Caco-2 (cell line): ENCODE data around the gene RAMP1. TPM values are rescaled to one million over a fixed set of nuclear protein-coding genes. Genes with fewer than 3 reads are reported as not detected.

Source experiments
- BruUV-seq: library from RNA; stranded (reverse); fragments of 400-500 nt; replicated peaks from 2 replicates; lab custom pipeline; 2021; lab: Mats Ljungman, UMichigan
- CTCF ChIA-PET: fragments of 300-600 bp; sonication (Branson Sonifier 250); formaldehyde crosslinking; loops from one replicate; lab custom pipeline; 2022; ENCODE audit warnings: antibody characterized with exemption; lab: Charles Lee
- POLR2A ChIA-PET: fragments of 300-600 bp; sonication (Branson Sonifier 250); formaldehyde crosslinking; loops from one replicate; lab custom pipeline; 2022; ENCODE audit warnings: antibody characterized with exemption; lab: Charles Lee
- DNase-seq, 2 experiments: peaks; one replicate each; pipeline versions ENCODE4 v3.0.0 to v3.0.0-alpha.2; 2020 to 2022
- H3K27me3 ChIP-seq: replicated peaks from 2 replicates; pipeline ENCODE4 v1.6.0; 2011; ENCODE audit warnings: low read length; ENCODE audit not compliant: control insufficient read depth, insufficient read depth
- H3K36me3 ChIP-seq: 2 replicates; pipeline ENCODE4 v1.5.1; 2011; ENCODE audit warnings: low read length; ENCODE audit not compliant: control insufficient read depth, insufficient read depth
- H3K4me1 ChIP-seq: fragments of 250-450 bp; sonication (Bioruptor Pico); 2 replicates; pipeline ENCODE4 v1.5.1; 2020; ENCODE audit warnings: mild to moderate bottlenecking
- H3K4me3 ChIP-seq: 2 replicates; pipeline ENCODE4 v1.5.1; 2011; ENCODE audit warnings: low read depth, mild to moderate bottlenecking, control low read depth, low read length
- H3K9me3 ChIP-seq: fragments of 250-450 bp; sonication (Bioruptor Pico); 2 replicates; pipeline ENCODE4 v1.5.1; 2020; ENCODE audit warnings: mild to moderate bottlenecking, moderate library complexity
- H3K27ac Mint-ChIP-seq: one replicate; pipeline ENCODE4 v1.8.0; 2022; ENCODE audit warnings: mixed read lengths; ENCODE audit not compliant: unreplicated experiment
- H3K27me3 Mint-ChIP-seq: one replicate; pipeline ENCODE4 v1.8.0; 2022; ENCODE audit warnings: mixed read lengths; ENCODE audit not compliant: insufficient read depth, unreplicated experiment
- H3K36me3 Mint-ChIP-seq: one replicate; pipeline ENCODE4 v1.8.0; 2022; ENCODE audit warnings: mild to moderate bottlenecking, mixed read lengths; ENCODE audit not compliant: insufficient read depth, unreplicated experiment
- H3K4me1 Mint-ChIP-seq: one replicate; pipeline ENCODE4 v1.8.0; 2022; ENCODE audit warnings: low read depth, mixed read lengths; ENCODE audit not compliant: unreplicated experiment
- H3K4me3 Mint-ChIP-seq: one replicate; pipeline ENCODE4 v1.8.0; 2022; ENCODE audit warnings: mild to moderate bottlenecking, moderate library complexity, mixed read lengths; ENCODE audit not compliant: unreplicated experiment
- H3K9me3 Mint-ChIP-seq: one replicate; pipeline ENCODE4 v1.8.0; 2022; ENCODE audit warnings: mixed read lengths; ENCODE audit not compliant: unreplicated experiment
- CTCF ChIP-seq, 2 experiments: fragments of 200-600 bp in 1 of 2; IDR thresholded peaks; 1 replicate in 1 of 2; 2 replicates in 1 of 2; pipeline versions ENCODE4 v1.5.1 to v1.8.0; 2011 to 2022; ENCODE audit warnings: antibody characterized with exemption in 1 of 2, control low read depth in 1 of 2, inconsistent platforms in 1 of 2, low read depth in 1 of 2, low read length in 1 of 2, mild to moderate bottlenecking in 1 of 2, moderate library complexity in 1 of 2; ENCODE audit not compliant: insufficient read depth in 1 of 2, severe bottlenecking in 1 of 2, unreplicated experiment in 1 of 2
- intact Hi-C: fragments of 100-400 bp; cut with micrococcal nuclease; formaldehyde crosslinking; loops from one replicate; pipeline ENCODE4 v1.10.0; 2022; ENCODE audit not compliant: unreplicated experiment
- total RNA-seq: library from RNA; stranded (reverse); gene quantifications from 2 replicates; pipeline ENCODE4 v1.2.3, GENCODE V29; 2022

Gene RAMP1
- total RNA-seq, 1 experiment from 2014 or later, result 2.2 TPM

GRCh38 chr2:237912271-237913192, 53.1 kb downstream of the RAMP1 start:
- Mint-ChIP-seq H3K27ac (no peak overlapping the region), H3K36me3 (no peaks in the 10 kb centered on the region), H3K4me1 (no peaks in the 10 kb centered on the region), H3K9me3 (peaks cover 4% of the 10 kb centered on the region), H3K27me3 (no peaks in the 10 kb centered on the region), H3K4me3 (no peak overlapping the region)
- H3K9me3 ChIP-seq, result no peaks in the 10 kb centered on the region
- ChIA-PET CTCF (no interaction called here), POLR2A (no interaction called here)
- DNase-seq, result no peak
- H3K36me3 ChIP-seq, result no peaks in the 10 kb centered on the region
- intact Hi-C loops, result no loop called here
- no peak overlapping the region for H3K4me3 ChIP-seq
- no peak for TF ChIP-seq CTCF (IDR thresholded peaks at IDR 0.05; ENCODE audit: insufficient read depth in 1 of 2, low read depth in 1 of 2, low read length in 1 of 2, severe bottlenecking in 1 of 2, unreplicated experiment in 1 of 2)
- BruUV-seq, result no TSS peak
- no peaks in the 10 kb centered on the region for H3K4me1 ChIP-seq
- no peaks in the 10 kb centered on the region for H3K27me3 ChIP-seq

- no peak for TF ChIP-seq CTCF (IDR thresholded peaks at IDR 0.05; ENCODE audit: insufficient read depth in 1 of 2, low read depth in 1 of 2, low read length in 1 of 2, severe bottlenecking in 1 of 2, unreplicated experiment in 1 of 2)
- Mint-ChIP-seq H3K36me3 (no peaks in the 10 kb centered on the region), H3K9me3 (no peaks in the 10 kb centered on the region), H3K4me1 (no peaks in the 10 kb centered on the region), H3K27me3 (no peaks in the 10 kb centered on the region), H3K27ac (no peak overlapping the region), H3K4me3 (no peak overlapping the region)
- no peaks in the 10 kb centered on the region for H3K9me3 ChIP-seq
- H3K4me1 ChIP-seq, result no peaks in the 10 kb centered on the region
- no peaks in the 10 kb centered on the region for H3K36me3 ChIP-seq
- POLR2A ChIA-PET, result no interaction called here
- H3K27me3 ChIP-seq, result no peaks in the 10 kb centered on the region
- intact Hi-C loops, result no loop called here
- CTCF ChIA-PET, result no interaction called here
- no TSS peak for BruUV-seq
- no peak overlapping the region for H3K4me3 ChIP-seq
- DNase-seq, result no peak
These were observed 53.9 kb downstream of the RAMP1 start for GRCh38 chr2:237913193-237913917.

GRCh38 chr2:237915576-237915975, 56.2 kb downstream of the RAMP1 start:
- Histone ChIP-seq H3K36me3 (no peaks in the 10 kb centered on the region), H3K4me1 (no peaks in the 10 kb centered on the region), H3K27me3 (no peaks in the 10 kb centered on the region), H3K9me3 (no peaks in the 10 kb centered on the region), H3K4me3 (no peak overlapping the region)
- intact Hi-C loops, result no loop called here
- POLR2A ChIA-PET, result no interaction called here
- H3K4me1 Mint-ChIP-seq, result no peaks in the 10 kb centered on the region
- CTCF ChIA-PET, result no interaction called here
- no peak overlapping the region for H3K27ac Mint-ChIP-seq
- no peaks in the 10 kb centered on the region for H3K36me3 Mint-ChIP-seq
- no peak for DNase-seq
- no peak for TF ChIP-seq CTCF (IDR thresholded peaks at IDR 0.05; ENCODE audit: insufficient read depth in 1 of 2, low read depth in 1 of 2, low read length in 1 of 2, severe bottlenecking in 1 of 2, unreplicated experiment in 1 of 2)
- H3K9me3 Mint-ChIP-seq, result no peaks in the 10 kb centered on the region
- BruUV-seq, result no TSS peak
- H3K4me3 Mint-ChIP-seq, result no peak overlapping the region
- no peaks in the 10 kb centered on the region for H3K27me3 Mint-ChIP-seq
